ENCODE data around the gene CIRBP. TPM values are rescaled to one million over a fixed set of nuclear protein-coding genes. Genes with fewer than 3 reads are reported as not detected.

CIRBP gene
- total RNA-seq, 2 donors from 2014 or later: 163 to 179 TPM

GRCh38 chr19:1255186-1256161 is 13.7 kb upstream of the CIRBP start:
- Histone ChIP-seq H3K9me3 (no peaks in the 10 kb centered on the region), H3K27ac (peak overlapping the region; percentile 99), H3K9ac (ENCODE audit: low read depth in 2 of 2, low read length in 2 of 2) (peak overlapping the region in 1 of 2 donors; percentile 2), H3K36me3 (peaks cover 30% of the 10 kb centered on the region), H3K4me1 (peaks cover 30% of the 10 kb centered on the region), H3K4me3 (no peak overlapping the region), H3K27me3 (no peaks in the 10 kb centered on the region)
- intact Hi-C loops (cut with DNase I): no loop called here
- TF ChIP-seq CTCF (IDR thresholded peaks at IDR 0.05): no peak
- no peak for DNase-seq

DNA sequence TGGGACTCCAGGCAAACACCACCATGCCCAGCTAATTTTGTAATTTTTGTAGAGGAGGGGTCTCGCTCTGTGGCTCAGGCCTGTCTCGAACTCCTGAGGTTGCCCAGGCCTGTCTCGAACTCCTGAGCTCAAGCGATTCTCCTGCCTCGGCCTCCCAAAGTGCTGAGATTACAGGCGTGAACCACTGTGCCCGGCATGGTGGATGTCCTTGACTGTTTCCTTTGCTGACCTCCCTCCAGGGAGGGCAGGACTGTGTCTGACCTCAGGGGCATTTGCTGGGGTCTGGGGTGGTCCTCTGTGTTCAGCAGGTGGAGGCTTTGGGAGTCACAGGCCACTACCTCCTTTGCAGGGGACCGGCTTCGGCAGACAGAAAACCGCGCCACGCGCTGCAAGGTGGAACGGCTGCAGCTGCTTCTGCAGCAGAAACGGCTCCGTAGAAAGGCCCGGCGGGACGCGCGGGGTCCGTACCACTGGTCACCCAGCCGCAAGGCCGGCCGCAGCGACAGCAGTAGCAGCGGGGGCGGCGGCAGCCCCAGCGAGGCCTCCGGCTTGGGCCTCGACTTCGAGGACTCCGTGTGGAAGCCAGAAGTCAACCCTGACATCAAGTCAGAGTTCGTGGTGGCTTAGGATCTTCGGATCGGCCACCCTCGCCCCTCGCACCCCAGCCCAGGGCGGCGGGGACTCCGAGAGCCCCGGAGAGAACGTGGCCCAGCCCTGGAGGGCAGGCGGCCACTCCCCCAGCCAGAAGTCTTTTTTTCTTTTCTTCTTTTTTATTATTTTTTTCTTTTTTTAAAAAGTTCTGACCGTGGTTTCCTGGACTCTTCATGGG is 12.3 kb upstream of the CIRBP start:
- H3K9me3 ChIP-seq: no peaks in the 10 kb centered on the region
- intact Hi-C loops (cut with DNase I): no loop called here
- no peaks in the 10 kb centered on the region for H3K27me3 ChIP-seq
- TF ChIP-seq CTCF (IDR thresholded peaks at IDR 0.05): no peak
- no peak overlapping the region for H3K4me3 ChIP-seq
- no peak for DNase-seq
- no peak overlapping the region for H3K9ac ChIP-seq (ENCODE audit: low read depth in 2 of 2, low read length in 2 of 2)
- peaks cover 30% of the 10 kb centered on the region for H3K36me3 ChIP-seq
- peaks cover 31% of the 10 kb centered on the region for H3K4me1 ChIP-seq
- H3K27ac ChIP-seq: peak overlapping the region; percentile 1

GRCh38 chr19:1257475-1258162 is 11.5 kb upstream of the CIRBP start:
- H3K36me3 ChIP-seq: peaks cover 30% of the 10 kb centered on the region
- no peak for DNase-seq
- intact Hi-C loops (cut with DNase I): no loop called here
- no peak for TF ChIP-seq CTCF (IDR thresholded peaks at IDR 0.05)
- H3K27me3 ChIP-seq: no peaks in the 10 kb centered on the region
- H3K4me1 ChIP-seq: peaks cover 32% of the 10 kb centered on the region
- H3K9me3 ChIP-seq: no peaks in the 10 kb centered on the region
- H3K9ac ChIP-seq (ENCODE audit: low read depth in 2 of 2, low read length in 2 of 2): peak overlapping the region in 1 of 2 donors; percentile 100
- H3K27ac ChIP-seq: peak overlapping the region; percentile 91
- no peak overlapping the region for H3K4me3 ChIP-seq

GRCh38 chr19:1258163-1258492 is 11.0 kb upstream of the CIRBP start:
- no peak for TF ChIP-seq CTCF (IDR thresholded peaks at IDR 0.05)
- peaks cover 30% of the 10 kb centered on the region for H3K36me3 ChIP-seq
- H3K27ac ChIP-seq: peak overlapping the region; percentile 91
- peaks cover 37% of the 10 kb centered on the region for H3K4me1 ChIP-seq
- no peaks in the 10 kb centered on the region for H3K27me3 ChIP-seq
- H3K9ac ChIP-seq (ENCODE audit: low read depth in 2 of 2, low read length in 2 of 2): peak overlapping the region in 1 of 2 donors; percentile 100
- intact Hi-C loops (cut with DNase I): no loop called here
- H3K4me3 ChIP-seq: no peak overlapping the region
- no peaks in the 10 kb centered on the region for H3K9me3 ChIP-seq
- DNase-seq: no peak

DNA sequence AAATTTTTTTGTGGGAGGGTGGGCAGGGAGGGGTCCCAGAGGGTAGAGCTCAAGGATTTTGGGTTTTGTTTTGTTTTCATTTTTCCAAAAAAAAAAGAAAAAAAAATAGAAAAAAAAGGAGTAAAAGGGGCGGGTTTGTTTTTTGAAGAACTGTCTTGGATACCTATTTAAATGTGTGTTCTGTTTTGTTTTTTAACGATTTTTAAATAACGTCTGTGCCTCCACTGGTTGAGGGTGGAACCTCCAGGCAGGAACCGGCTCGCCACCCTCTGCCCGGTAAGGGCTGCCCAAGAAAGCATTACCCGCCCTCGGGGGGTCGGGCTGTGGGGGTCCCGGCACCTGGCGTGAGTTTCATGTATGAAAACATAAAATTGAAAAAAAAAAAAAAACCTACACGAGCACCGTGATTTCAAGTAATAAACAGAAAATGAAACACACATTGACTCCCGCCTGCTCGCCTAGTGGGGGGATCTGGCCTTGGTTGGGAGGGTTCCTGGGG is 10.4 kb upstream of the CIRBP start:
- Histone ChIP-seq H3K4me1 (peaks cover 35% of the 10 kb centered on the region), H3K9ac (ENCODE audit: low read depth in 2 of 2, low read length in 2 of 2) (peak overlapping the region; percentile 84 to 100), H3K9me3 (no peaks in the 10 kb centered on the region), H3K27me3 (no peaks in the 10 kb centered on the region), H3K4me3 (peak overlapping the region; percentile 12), H3K36me3 (peaks cover 30% of the 10 kb centered on the region), H3K27ac (peak overlapping the region; percentile 91)
- intact Hi-C loops (cut with DNase I): no loop called here
- TF ChIP-seq CTCF (IDR thresholded peaks at IDR 0.05): no peak
- DNase-seq: no peak

All from colonic mucosa (tissue), 4 donors.